ENCODE results near the gene TTLL4. TPM values are rescaled to one million over a fixed set of nuclear protein-coding genes. Genes with fewer than 3 reads are reported as not detected.
A peak's percentile ranks its signal among the peaks of the same experiment; 100 is the strongest.

Gene TTLL4
- total RNA-seq, 4 donors from 2014 or later = 4.4 to 16.2 (median 6.4) TPM

- ATAC-seq (no peak), DNase-seq (no peak)
- no peaks in the 10 kb centered on the region for H3K4me1 ChIP-seq
- H3K36me3 ChIP-seq = peaks cover 0 to 1% of the 10 kb centered on the region in 2 donors
- TF ChIP-seq CTCF (IDR thresholded peaks at IDR 0.05 in 4 of 5, conservative IDR thresholded peaks at IDR 0.05 in 1 of 5) (no peak), POLR2A (IDR thresholded peaks at IDR 0.05) (no peak)
- intact Hi-C loops (cut with DNase I; ENCODE audit: low total_unique reads) = no loop called here
- H3K27me3 ChIP-seq = no peaks in the 10 kb centered on the region
- H3K27ac ChIP-seq = no peak overlapping the region
- H3K9me3 ChIP-seq = no peaks in the 10 kb centered on the region
- H3K4me3 ChIP-seq = no peak overlapping the region
- in situ Hi-C loops (cut with MboI; ENCODE audit: low sequenced_read_pairs in 4 of 4) = loop anchor here in 1 of 4 donors (5.0 kb wide), 1 partner anchor 130 kb away; no protein-coding TSS in a partner anchor
Measured at GRCh38 chr2:218722419-218722818, 11.8 kb downstream of the TTLL4 start.

- H3K9me3 ChIP-seq = no peaks in the 10 kb centered on the region
- H3K36me3 ChIP-seq = peaks cover 0 to 5% of the 10 kb centered on the region in 2 donors
- TF ChIP-seq POLR2A (IDR thresholded peaks at IDR 0.05) = no peak
- TF ChIP-seq CTCF (IDR thresholded peaks at IDR 0.05 in 4 of 5, conservative IDR thresholded peaks at IDR 0.05 in 1 of 5) = no peak
- H3K4me1 ChIP-seq = no peaks in the 10 kb centered on the region
- DNase-seq (no peak), ATAC-seq (no peak)
- in situ Hi-C loops (cut with MboI; ENCODE audit: low sequenced_read_pairs in 4 of 4) (loop anchor here in 1 of 4 donors (5.0 kb wide), 1 partner anchor 129 kb away; no protein-coding TSS in a partner anchor), intact Hi-C loops (cut with DNase I; ENCODE audit: low total_unique reads) (no loop called here)
- no peaks in the 10 kb centered on the region for H3K27me3 ChIP-seq
- no peak overlapping the region for H3K4me3 ChIP-seq
- no peak overlapping the region for H3K27ac ChIP-seq
Measured at GRCh38 chr2:218722876-218723785, 12.5 kb downstream of the TTLL4 start.

GRCh38 chr2:218726004-218726574 lies 15.5 kb downstream of the TTLL4 start:
- TF ChIP-seq POLR2A (IDR thresholded peaks at IDR 0.05) (no peak), CTCF (IDR thresholded peaks at IDR 0.05 in 4 of 5, conservative IDR thresholded peaks at IDR 0.05 in 1 of 5) (no peak)
- intact Hi-C loops (cut with DNase I; ENCODE audit: low total_unique reads) (no loop called here), in situ Hi-C loops (cut with MboI; ENCODE audit: low sequenced_read_pairs in 4 of 4) (loop anchor here in 1 of 4 donors (5.0 kb wide), 1 partner anchor 121 kb away; no protein-coding TSS in a partner anchor)
- ATAC-seq (no peak), DNase-seq (no peak)
- Histone ChIP-seq H3K4me3 (no peak overlapping the region), H3K36me3 (peaks cover 0 to 5% of the 10 kb centered on the region in 2 donors), H3K9me3 (no peaks in the 10 kb centered on the region), H3K27me3 (no peaks in the 10 kb centered on the region), H3K27ac (no peak overlapping the region), H3K4me1 (no peaks in the 10 kb centered on the region)

- H3K36me3 ChIP-seq = peaks cover 0 to 5% of the 10 kb centered on the region in 2 donors
- DNase-seq (no peak), ATAC-seq (no peak)
- H3K4me1 ChIP-seq = peaks cover 0 to 7% of the 10 kb centered on the region in 2 donors
- TF ChIP-seq CTCF (IDR thresholded peaks at IDR 0.05 in 4 of 5, conservative IDR thresholded peaks at IDR 0.05 in 1 of 5) (peak; percentile 39 to 55 (median 50)), POLR2A (IDR thresholded peaks at IDR 0.05) (no peak)
- in situ Hi-C loops (cut with MboI; ENCODE audit: low sequenced_read_pairs in 4 of 4) = loop anchor here in 1 of 4 donors (5.0 kb wide), 1 partner anchor 120 kb away; no protein-coding TSS in a partner anchor
- no peaks in the 10 kb centered on the region for H3K9me3 ChIP-seq
- no peak overlapping the region for H3K4me3 ChIP-seq
- H3K27me3 ChIP-seq = no peaks in the 10 kb centered on the region
- intact Hi-C loops (cut with DNase I; ENCODE audit: low total_unique reads) = loop anchor here (1.0 kb wide), 1 partner anchor 120 kb away; no protein-coding TSS in a partner anchor
- no peak overlapping the region for H3K27ac ChIP-seq
Measured at GRCh38 chr2:218727502-218728165, 17.0 kb downstream of the TTLL4 start.

Measured in gastrocnemius medialis (tissue), 4 donors.